CD14-positive monocyte (primary cell): Measurements from ENCODE around the gene DEPDC1B. TPM values are rescaled to one million over a fixed set of nuclear protein-coding genes. Genes with fewer than 3 reads are reported as not detected.

ENCODE experiments used
- DNase-seq, 3 donors: peaks; one replicate each; pipeline ENCODE4 v3.0.0-alpha.2; 2011 to 2022
- H2AFZ ChIP-seq: 2 replicates; pipeline ENCODE4 v1.6.0; 2012; ENCODE audit warnings: mild to moderate bottlenecking, low read depth, low read length, inconsistent platforms; ENCODE audit not compliant: insufficient read depth, poor library complexity, severe bottlenecking
- H3K27ac ChIP-seq, 2 donors: 1 replicate in 1 of 2; 2 replicates in 1 of 2; pipeline ENCODE4 v1.5.1; 2012 to 2013; ENCODE audit warnings: low read length in 2 of 2, control low read depth in 1 of 2, inconsistent platforms in 1 of 2, low read depth in 1 of 2, mild to moderate bottlenecking in 1 of 2
- H3K27me3 ChIP-seq, 2 donors: one replicate each; pipeline versions ENCODE4 v1.6.0 to v1.6.1; 2011 to 2013; ENCODE audit warnings: low read length in 2 of 2; ENCODE audit not compliant: control insufficient read depth in 2 of 2, insufficient read depth in 2 of 2
- H3K36me3 ChIP-seq, 2 donors: replicated peaks in 1 of 2; 1 replicate in 1 of 2; 2 replicates in 1 of 2; pipeline versions ENCODE4 v1.5.1 to v1.6.1; 2012 to 2013; ENCODE audit warnings: low read length in 2 of 2, control low read depth in 1 of 2, inconsistent platforms in 1 of 2, mild to moderate bottlenecking in 1 of 2; ENCODE audit not compliant: insufficient read depth in 2 of 2, control insufficient read depth in 1 of 2
- H3K4me1 ChIP-seq, 2 donors: 1 replicate in 1 of 2; 2 replicates in 1 of 2; pipeline versions ENCODE4 v1.5.1 to v1.6.1; 2012 to 2013; ENCODE audit warnings: low read length in 2 of 2, control low read depth in 1 of 2, inconsistent platforms in 1 of 2, mild to moderate bottlenecking in 1 of 2, moderate library complexity in 1 of 2; ENCODE audit not compliant: insufficient read depth in 2 of 2, control insufficient read depth in 1 of 2
- H3K4me2 ChIP-seq: replicated peaks from 2 replicates; pipeline ENCODE3; 2012; ENCODE audit warnings: low read length, moderate library complexity, mild to moderate bottlenecking; ENCODE audit not compliant: poor library complexity, severe bottlenecking; ENCODE audit errors: extremely low read depth
- H3K4me3 ChIP-seq, 3 experiments: fragments of 200-600 bp in 1 of 3; sonication (generic) in 1 of 3; replicated peaks in 1 of 3; 1 replicate in 2 of 3; 2 replicates in 1 of 3; pipeline ENCODE4 v1.5.1; 2011 to 2013; ENCODE audit warnings: low read length in 3 of 3, mild to moderate bottlenecking in 3 of 3, control low read depth in 2 of 3, low read depth in 2 of 3, inconsistent platforms in 1 of 3, moderate library complexity in 1 of 3
- H3K79me2 ChIP-seq: 2 replicates; pipeline ENCODE4 v1.6.0; 2012; ENCODE audit warnings: mild to moderate bottlenecking, control low read depth, inconsistent platforms, low read length, moderate library complexity; ENCODE audit not compliant: insufficient read depth
- H3K9ac ChIP-seq: 2 replicates; pipeline ENCODE4 v1.6.0; 2017; ENCODE audit warnings: low read length, mild to moderate bottlenecking; ENCODE audit not compliant: insufficient read depth, poor library complexity, severe bottlenecking
- H3K9me3 ChIP-seq, 2 donors: replicated peaks in 1 of 2; 1 replicate in 1 of 2; 2 replicates in 1 of 2; pipeline versions ENCODE4 v1.5.1 to v1.6.1; 2012 to 2013; ENCODE audit warnings: low read length in 2 of 2, control low read depth in 1 of 2; ENCODE audit not compliant: control insufficient read depth in 1 of 2, insufficient read depth in 1 of 2
- H4K20me1 ChIP-seq: 2 replicates; pipeline ENCODE4 v1.6.0; 2012; ENCODE audit warnings: mild to moderate bottlenecking, low read length, control low read depth, moderate library complexity; ENCODE audit not compliant: insufficient read depth
- H3K27ac Mint-ChIP-seq, 7 donors: one replicate each; pipeline ENCODE4 v1.8.0; 2020; ENCODE audit warnings: mild to moderate bottlenecking in 7 of 7, mixed read lengths in 7 of 7, moderate library complexity in 6 of 7, inconsistent platforms in 2 of 7
- H3K27me3 Mint-ChIP-seq, 3 donors: one replicate each; pipeline ENCODE4 v1.8.0; 2021 to 2022; ENCODE audit warnings: low read depth in 3 of 3, mild to moderate bottlenecking in 3 of 3, mixed read lengths in 3 of 3, moderate library complexity in 3 of 3, inconsistent platforms in 1 of 3
- H3K36me3 Mint-ChIP-seq, 2 donors: one replicate each; pipeline ENCODE4 v1.8.0; 2020; ENCODE audit warnings: mixed read lengths in 2 of 2, inconsistent platforms in 1 of 2, mild to moderate bottlenecking in 1 of 2
- H3K4me1 Mint-ChIP-seq: one replicate; pipeline ENCODE4 v1.8.0; 2020; ENCODE audit warnings: mild to moderate bottlenecking, mixed read lengths
- H3K4me3 Mint-ChIP-seq, 2 donors: one replicate each; pipeline ENCODE4 v1.8.0; 2020; ENCODE audit warnings: mild to moderate bottlenecking in 2 of 2, mixed read lengths in 2 of 2, moderate library complexity in 1 of 2
- H3K9me3 Mint-ChIP-seq, 7 donors: one replicate each; pipeline ENCODE4 v1.8.0; 2020 to 2022; ENCODE audit warnings: mixed read lengths in 7 of 7, mild to moderate bottlenecking in 6 of 7, moderate library complexity in 6 of 7, inconsistent platforms in 2 of 7
- CTCF ChIP-seq: fragments of 200-600 bp; IDR thresholded peaks from one replicate; pipeline ENCODE4 v1.8.0; 2022; ENCODE audit warnings: antibody characterized with exemption, mild to moderate bottlenecking
- WGBS: methylation state at CpG from one replicate; pipeline ENCODE4 v1.1.5; 2013; ENCODE audit warnings: missing lambda C conversion rate; ENCODE audit not compliant: insufficient coverage; 5-methylcytosine and 5-hydroxymethylcytosine counted together
- intact Hi-C, 2 donors: fragments of 100-400 bp; cut with micrococcal nuclease; formaldehyde crosslinking; loops; one replicate each; pipeline versions ENCODE4 v1.15.0 to v1.15.1; 2023
- polyA plus RNA-seq, 3 donors: library from polyadenylated mRNA; depleted of rRNA in 1 of 3; unstranded in 2 of 3; stranded (reverse) in 1 of 3; fragments of 300-500 nt in 2 of 3; fragments of >200 nt in 1 of 3; fragmentation: Illumina TruSeq in 2 of 3; gene quantifications; 1 replicate in 2 of 3; 2 replicates in 1 of 3; pipeline ENCODE4 v1.2.3, GENCODE V29; 2012 to 2021

Gene DEPDC1B
- polyA plus RNA-seq, 3 donors = 0.11 to 0.56 (median 0.14) TPM

- H4K20me1 ChIP-seq = no peaks in the 10 kb centered on the region
- no peaks in the 10 kb centered on the region for H3K9me3 ChIP-seq
- H3K9me3 Mint-ChIP-seq = no peaks in the 10 kb centered on the region
- no peak for TF ChIP-seq CTCF
- H3K9ac ChIP-seq = no peak overlapping the region
- peaks cover 0 to 14% of the 10 kb centered on the region in 2 donors for H3K36me3 ChIP-seq
- peaks cover 9 to 18% of the 10 kb centered on the region in 2 donors for H3K36me3 Mint-ChIP-seq
- DNase-seq = no peak
- H3K27me3 ChIP-seq = no peaks in the 10 kb centered on the region
- H3K4me3 ChIP-seq = no peak overlapping the region
- peaks cover 12 to 14% of the 10 kb centered on the region in 2 donors for H3K4me1 ChIP-seq
- no peak overlapping the region for H3K27ac ChIP-seq
- H3K4me3 Mint-ChIP-seq = no peak overlapping the region
- H3K4me2 ChIP-seq = no peak overlapping the region
- H3K4me1 Mint-ChIP-seq = peaks cover 26% of the 10 kb centered on the region
- WGBS = no CpG with 5 or more reads among the region's 1 CpG
- peaks cover 93% of the 10 kb centered on the region for H3K79me2 ChIP-seq
- peaks cover 0 to 1% (median 0%) of the 10 kb centered on the region in 3 donors for H3K27me3 Mint-ChIP-seq
- H3K27ac Mint-ChIP-seq = peak overlapping the region in 1 of 7 donors; percentile 12
- intact Hi-C loops = no loop called here
- no peak overlapping the region for H2AFZ ChIP-seq
Measured at GRCh38 chr5:60688980-60689379, 11.0 kb downstream of the DEPDC1B start.

- WGBS = no CpG with 5 or more reads among the region's 3 CpGs
- Histone ChIP-seq H4K20me1 (no peaks in the 10 kb centered on the region), H3K4me1 (peaks cover 12 to 14% of the 10 kb centered on the region in 2 donors), H3K36me3 (peaks cover 0 to 14% of the 10 kb centered on the region in 2 donors), H2AFZ (no peak overlapping the region), H3K9ac (no peak overlapping the region), H3K27ac (no peak overlapping the region), H3K4me3 (no peak overlapping the region), H3K4me2 (no peak overlapping the region), H3K9me3 (no peaks in the 10 kb centered on the region), H3K27me3 (no peaks in the 10 kb centered on the region), H3K79me2 (peaks cover 93% of the 10 kb centered on the region)
- TF ChIP-seq CTCF = peak; percentile 33
- H3K27ac Mint-ChIP-seq = no peak overlapping the region
- H3K4me3 Mint-ChIP-seq = no peak overlapping the region
- peaks cover 0 to 1% (median 0%) of the 10 kb centered on the region in 3 donors for H3K27me3 Mint-ChIP-seq
- intact Hi-C loops = no loop called here
- H3K9me3 Mint-ChIP-seq = no peaks in the 10 kb centered on the region
- peaks cover 9 to 17% of the 10 kb centered on the region in 2 donors for H3K36me3 Mint-ChIP-seq
- H3K4me1 Mint-ChIP-seq = peaks cover 33% of the 10 kb centered on the region
- DNase-seq = peak in 2 of 3 donors; percentile 23 to 27
Measured at GRCh38 chr5:60687927-60688720, 11.8 kb downstream of the DEPDC1B start.
